NCI-H2107 treated with DMSO at 0.1 percent for 48 hours (cell line): ENCODE results near the gene SLC24A3.

ENCODE experiments used
- DNase-seq: peaks from one replicate; lab custom pipeline; 2025; ENCODE audit not compliant: unreplicated experiment; lab: John Stamatoyannopoulos, UW

The SLC24A3 gene

DNA sequence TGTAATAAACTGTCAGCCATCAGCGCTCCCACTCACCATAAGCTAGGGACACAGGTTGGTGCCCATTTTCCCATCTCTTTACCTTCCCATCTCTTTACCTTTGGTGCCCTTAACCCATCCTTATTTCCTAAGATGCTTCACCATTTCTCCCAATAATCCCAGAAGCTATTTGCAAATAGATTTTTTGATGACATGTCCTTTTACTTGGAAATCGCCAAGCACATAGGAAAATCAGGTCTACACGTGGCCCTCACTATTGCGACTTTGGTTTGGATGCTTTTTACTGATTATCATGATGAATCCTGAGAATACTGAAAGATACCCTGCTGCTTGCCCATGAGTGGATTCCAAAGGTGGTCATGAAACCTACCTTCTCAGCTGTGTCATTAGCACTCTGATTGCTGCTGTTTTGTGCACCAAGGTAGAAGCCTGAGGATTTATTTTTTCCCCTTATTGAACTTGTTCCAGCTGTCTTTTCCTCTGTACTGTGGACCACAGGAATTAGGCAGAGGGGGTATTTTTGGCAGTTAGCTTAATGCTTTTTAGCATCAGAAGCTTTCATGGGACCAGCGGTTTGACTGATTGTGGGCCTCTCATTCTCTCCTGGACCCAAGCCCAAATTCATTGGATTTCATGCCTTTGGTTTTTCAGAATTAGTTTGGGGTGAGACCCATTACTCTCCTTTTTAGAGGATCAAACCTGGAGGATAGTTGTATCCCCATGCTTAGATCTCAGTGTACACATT lies 316.0 kb downstream of the SLC24A3 start:
- DNase-seq = no peak

DNA sequence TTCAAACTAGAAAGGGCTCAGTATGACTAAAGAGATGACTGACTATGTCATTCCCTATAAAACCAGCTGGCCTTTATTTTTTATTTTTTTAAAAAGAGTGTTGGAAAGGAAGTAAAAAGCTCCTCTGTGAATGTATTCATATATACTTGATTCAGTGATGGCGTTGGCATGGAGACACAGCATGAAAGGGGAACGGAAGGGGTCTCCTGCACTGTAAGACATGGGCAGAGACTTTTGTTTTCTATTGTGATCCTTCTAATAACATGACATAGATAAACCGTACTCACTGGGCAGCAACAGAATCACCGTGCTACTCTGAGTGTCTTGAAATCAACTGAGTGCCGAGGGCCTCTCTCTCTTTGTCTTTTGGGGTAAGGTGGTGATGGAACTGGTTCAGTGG lies 317.6 kb downstream of the SLC24A3 start:
- DNase-seq = no peak

DNA sequence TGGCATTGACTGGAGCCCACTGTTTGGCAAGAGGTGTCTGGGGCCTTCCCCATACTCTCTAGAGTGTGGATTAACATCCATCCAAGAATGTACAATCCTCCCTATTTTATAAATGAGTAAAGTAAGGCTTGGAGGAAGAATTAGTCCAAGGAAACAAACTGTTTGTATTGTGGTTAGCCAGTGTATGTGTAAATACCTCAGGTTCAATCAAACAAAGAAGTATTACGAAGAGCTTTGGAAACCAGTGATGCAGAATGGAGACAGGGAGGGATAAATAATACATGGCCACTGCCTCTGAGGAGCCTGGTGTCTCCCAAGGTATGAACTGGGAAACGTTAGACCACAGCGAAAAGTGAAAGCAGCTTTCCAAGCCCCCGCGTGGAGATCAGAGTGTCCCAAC lies 319.0 kb downstream of the SLC24A3 start:
- DNase-seq = no peak

DNA sequence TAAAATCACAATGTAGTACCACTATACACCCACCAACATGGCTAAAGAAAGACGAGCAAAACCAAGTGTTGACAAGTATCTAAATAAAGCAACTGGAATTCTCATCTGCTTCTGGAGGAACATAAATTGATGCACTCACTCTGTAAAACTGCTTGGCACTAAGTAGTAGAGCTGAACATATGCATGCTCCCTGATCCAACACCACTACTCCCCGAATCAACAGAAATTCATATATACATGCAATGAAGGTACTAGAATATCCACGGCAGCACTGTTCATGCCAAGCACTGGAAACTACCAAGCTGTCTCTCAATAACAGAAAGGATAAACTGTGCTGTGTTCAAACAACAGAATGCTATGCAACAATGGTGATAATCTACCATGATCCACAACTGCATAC lies 326.1 kb downstream of the SLC24A3 start:
- DNase-seq = no peak

- no peak for DNase-seq
Measured at GRCh38 chr20:19539191-19539590, 326.7 kb downstream of the SLC24A3 start.

GRCh38 chr20:19540392-19540791 lies 327.9 kb downstream of the SLC24A3 start:
- no peak for DNase-seq

GRCh38 chr20:19543101-19543500 lies 330.7 kb downstream of the SLC24A3 start:
- DNase-seq = no peak

- no peak for DNase-seq
Measured at GRCh38 chr20:19544684-19545083, 332.2 kb downstream of the SLC24A3 start.

- no peak for DNase-seq
Measured at GRCh38 chr20:19546648-19547047, 334.2 kb downstream of the SLC24A3 start.

DNA sequence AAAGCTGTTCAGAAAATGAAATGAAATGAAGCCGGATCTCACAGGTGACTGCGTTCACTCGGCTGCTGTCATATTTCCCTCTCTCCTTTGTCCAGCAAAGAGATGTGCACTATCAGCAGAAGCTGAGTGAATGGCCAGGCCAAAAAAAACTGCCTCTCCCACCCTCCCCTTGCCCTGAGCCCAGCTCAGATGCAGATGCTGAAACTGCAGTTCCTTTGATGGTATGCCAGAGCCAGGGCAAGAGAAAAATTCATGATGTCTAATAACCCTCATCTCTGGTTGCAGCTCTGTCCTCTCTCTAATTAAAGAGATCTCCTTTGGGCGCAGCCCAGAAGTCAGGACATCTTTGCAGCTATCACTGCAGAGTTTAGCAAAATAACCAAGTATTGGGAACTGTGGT lies 335.1 kb downstream of the SLC24A3 start:
- no peak for DNase-seq

DNA sequence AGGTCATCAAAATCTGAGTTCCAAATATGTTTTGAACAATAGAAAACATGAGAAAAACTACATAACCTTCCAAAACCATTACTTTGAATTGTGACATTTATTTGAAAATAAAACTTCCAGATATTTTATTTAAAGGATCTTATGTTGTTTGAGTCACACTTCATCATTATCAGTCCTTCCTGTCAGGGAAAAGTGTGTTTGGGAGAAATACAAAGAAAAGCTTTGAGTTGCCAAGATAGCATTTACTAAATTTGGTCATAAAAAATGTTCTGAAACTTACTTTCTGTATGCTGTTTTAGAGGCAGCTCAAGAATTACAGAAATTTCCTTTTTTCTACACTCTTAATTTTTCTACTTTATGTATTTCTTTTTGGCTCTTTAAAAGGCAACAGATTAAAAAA lies 337.5 kb downstream of the SLC24A3 start:
- no peak for DNase-seq

DNA sequence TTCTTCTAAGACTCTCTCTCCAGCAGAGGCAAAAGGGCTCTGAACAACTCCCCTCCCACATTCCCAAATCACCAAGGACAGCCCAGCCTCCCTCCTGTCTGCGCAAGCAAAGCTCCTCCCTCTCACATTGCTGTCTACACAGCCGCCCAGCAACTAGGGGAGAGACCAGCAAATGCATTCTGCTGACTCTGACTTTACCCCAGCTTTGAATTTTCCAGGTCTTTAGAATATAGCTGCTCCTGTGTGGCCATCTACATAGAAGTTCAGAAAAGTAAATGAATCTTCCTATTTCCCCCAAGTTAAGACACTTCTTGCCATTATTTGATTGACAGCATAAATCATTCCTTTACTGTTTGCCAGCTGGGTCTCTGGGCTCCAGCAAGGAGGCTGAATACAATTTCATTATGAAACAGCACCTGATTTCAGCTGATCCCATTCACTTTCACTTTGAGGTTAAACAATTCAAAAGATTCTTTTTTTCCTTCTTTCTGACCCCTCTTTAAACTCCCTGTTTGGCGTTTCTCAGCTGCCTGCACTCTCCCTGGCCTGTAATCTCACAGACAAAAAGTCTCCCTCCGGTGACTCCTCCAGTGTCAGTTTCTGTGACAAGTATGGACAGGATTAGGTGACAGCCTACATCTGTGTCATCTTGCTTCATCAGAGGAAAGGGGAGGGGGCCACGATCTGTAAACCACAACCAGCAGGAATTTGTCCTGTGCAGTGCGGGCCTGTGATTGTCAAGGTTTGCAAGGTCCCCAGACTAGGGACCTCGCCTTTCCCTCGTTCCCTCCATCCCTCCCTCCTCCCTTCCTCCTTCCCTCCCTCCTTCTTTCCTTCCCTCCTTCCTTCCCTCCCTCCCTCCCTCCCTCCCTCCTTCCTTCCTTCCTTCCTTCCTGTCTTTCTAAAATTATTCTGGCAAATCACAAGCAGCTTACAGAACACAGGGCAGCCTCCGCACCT lies 340.1 kb downstream of the SLC24A3 start:
- DNase-seq = no peak

GRCh38 chr20:19554666-19555065 lies 342.2 kb downstream of the SLC24A3 start:
- DNase-seq = no peak

- DNase-seq = no peak
Measured at GRCh38 chr20:19555726-19556125, 343.3 kb downstream of the SLC24A3 start.

DNA sequence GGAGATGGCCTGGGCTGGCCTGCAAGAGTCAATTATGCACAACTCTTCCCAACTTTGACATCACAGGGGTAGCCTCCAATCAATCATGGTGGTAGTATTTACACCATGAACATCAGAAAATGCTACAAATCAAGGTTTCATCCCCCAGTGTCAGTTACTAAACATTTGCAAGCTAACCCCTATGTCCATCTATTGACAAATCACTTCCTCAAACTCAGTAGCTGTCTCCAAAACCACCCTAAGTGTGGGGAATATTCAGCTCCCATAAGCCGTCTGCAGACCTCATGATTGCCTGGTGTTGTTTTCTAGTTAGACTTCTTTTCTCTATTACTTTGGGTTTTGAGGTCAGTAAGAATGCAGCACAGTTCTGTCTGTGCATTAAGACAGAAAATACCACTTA lies 344.8 kb downstream of the SLC24A3 start:
- no peak for DNase-seq

DNA sequence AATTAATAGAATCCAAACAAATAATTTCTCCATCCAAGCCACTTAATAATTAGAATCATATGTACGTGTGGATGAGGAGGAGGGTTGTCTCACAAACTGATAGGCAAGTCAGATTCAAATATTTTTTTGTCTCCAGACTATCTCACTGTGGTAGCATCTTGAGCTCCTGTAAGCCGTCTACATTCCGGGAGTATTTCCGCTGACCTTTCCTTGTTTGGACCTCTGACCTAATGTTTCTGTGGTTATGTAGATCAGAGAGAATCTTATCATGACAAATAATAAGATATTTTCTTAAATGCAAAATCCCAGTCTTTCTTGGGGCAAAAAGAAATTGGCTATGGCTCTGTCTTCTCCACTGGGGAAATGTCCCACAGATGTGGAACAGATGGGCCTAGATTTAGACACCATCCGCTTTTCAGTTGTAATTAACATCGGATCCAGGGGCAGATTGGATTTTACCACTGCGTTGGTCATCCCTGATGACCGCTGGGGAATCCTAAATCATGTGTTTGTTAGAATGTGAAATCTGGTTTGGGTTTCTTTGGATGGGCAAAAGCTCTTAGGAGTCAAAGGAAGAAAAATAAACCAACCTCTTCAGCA lies 348.5 kb downstream of the SLC24A3 start:
- DNase-seq = no peak

- DNase-seq = no peak
Measured at GRCh38 chr20:19562426-19562825, 350.0 kb downstream of the SLC24A3 start.

DNA sequence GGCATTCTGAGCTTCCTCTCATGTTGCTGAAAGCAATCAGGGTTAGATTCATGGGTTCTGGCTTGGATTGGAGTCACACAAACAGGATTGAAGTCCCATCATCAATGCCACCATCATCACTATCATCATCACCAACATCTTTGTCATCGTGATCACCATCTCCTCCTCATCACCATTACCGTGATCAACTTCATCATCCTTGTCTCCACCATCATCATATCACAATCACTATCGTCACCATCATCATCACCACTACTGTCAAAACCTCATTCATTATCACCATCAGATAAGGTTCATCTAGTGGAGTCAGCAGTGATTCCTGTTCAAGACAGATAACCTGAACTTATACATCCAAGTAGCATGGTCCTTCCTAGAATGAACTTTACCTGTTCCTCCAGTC lies 351.8 kb downstream of the SLC24A3 start:
- no peak for DNase-seq

- DNase-seq = no peak
Measured at GRCh38 chr20:19565736-19566135, 353.3 kb downstream of the SLC24A3 start.

- no peak for DNase-seq
Measured at GRCh38 chr20:19566226-19566945, 353.9 kb downstream of the SLC24A3 start.

GRCh38 chr20:19568128-19568527 lies 355.7 kb downstream of the SLC24A3 start:
- DNase-seq = no peak
